GM12891 (cell line): ENCODE results near the gene RGPD8.
"Not testable (repeated sequence)": the region's sequence is repeated elsewhere in the genome, so short reads cannot be mapped to it uniquely, and the experiment has no call there.

Experiments used
- POLR2A ChIP-seq: IDR thresholded peaks from 2 replicates; pipeline ENCODE4 v1.6.1; 2011; ENCODE audit warnings: low read depth, low read length, control low read depth
- POLR2AphosphoS5 ChIP-seq: IDR thresholded peaks from 2 replicates; pipeline ENCODE4 v1.6.1; 2011; ENCODE audit warnings: low read depth, low read length, control low read depth
- POU2F2 ChIP-seq: IDR thresholded peaks from 2 replicates; pipeline ENCODE4 v1.6.1; 2011; ENCODE audit warnings: low read depth, mild to moderate bottlenecking, control low read depth, low read length, moderate library complexity
- SPI1 ChIP-seq: IDR thresholded peaks from 2 replicates; pipeline ENCODE4 v1.6.1; 2011; ENCODE audit warnings: low read depth, low read length, control low read depth
- TAF1 ChIP-seq: IDR thresholded peaks from 2 replicates; pipeline ENCODE4 v1.6.1; 2011; ENCODE audit warnings: low read depth, low read length, control low read depth

- not testable (repeated sequence) for TF ChIP-seq POLR2A, TAF1, POLR2AphosphoS5, SPI1, POU2F2
Observed at GRCh38 chr2:112352809-112353603, 80.4 kb downstream of the RGPD8 start.
